Measurements from ENCODE around the gene LYG1. TPM values are rescaled to one million over a fixed set of nuclear protein-coding genes. Genes with fewer than 3 reads are reported as not detected.
A peak's percentile ranks its signal among the peaks of the same experiment; 100 is the strongest.

The LYG1 gene
- polyA plus RNA-seq, 1 donor (not counting 4 experiments of a cell fraction or from before 2014, with no cell fraction given) = 1.1 TPM

GRCh38 chr2:99275882-99276281, 25.1 kb downstream of the LYG1 start:
- TF ChIP-seq CTCF (optimal IDR thresholded peaks at IDR 0.05 in 1 of 3, IDR thresholded peaks at IDR 0.05 in 1 of 3, conservative IDR thresholded peaks at IDR 0.05 in 1 of 3; ENCODE audit: extremely low read depth in 1 of 3, insufficient read depth in 2 of 3, low read length in 3 of 3) (no peak), EZH2 (IDR thresholded peaks at IDR 0.05; ENCODE audit: low read length) (no peak)
- peaks cover 8% of the 10 kb centered on the region for H3K4me1 ChIP-seq (ENCODE audit: control insufficient read depth, extremely low read depth, insufficient read depth, low read length)
- dilution Hi-C loops (cut with MboI; ENCODE audit: extremely low pct_ligation_motif_present, low sequenced_read_pairs) = no loop called here
- H3K9me3 ChIP-seq (ENCODE audit: control insufficient read depth, low read depth, low read length) = peaks cover 2% of the 10 kb centered on the region
- no peak overlapping the region for H2AFZ ChIP-seq (ENCODE audit: control insufficient read depth, low read length)
- no peaks in the 10 kb centered on the region for H3K36me3 ChIP-seq (ENCODE audit: control insufficient read depth in 2 of 2, extremely low read depth in 1 of 2, insufficient read depth in 2 of 2, low read length in 2 of 2)
- H3K27me3 ChIP-seq (ENCODE audit: control insufficient read depth, extremely low read depth, insufficient read depth, low read length) = no peaks in the 10 kb centered on the region
- no peak overlapping the region for H3K9ac ChIP-seq (ENCODE audit: control insufficient read depth, extremely low read depth, insufficient read depth, low read length)
- H3K4me3 ChIP-seq (ENCODE audit: control insufficient read depth in 2 of 3, extremely low read depth in 1 of 3, insufficient read depth in 2 of 3, low read depth in 1 of 3, low read length in 3 of 3) = no peak overlapping the region
- FAIRE-seq (no peak), DNase-seq (ENCODE audit: low read depth, low spot score) (no peak)
- H3K9me1 ChIP-seq (ENCODE audit: control insufficient read depth, extremely low read depth, insufficient read depth, low read length) = no peaks in the 10 kb centered on the region
- no peak overlapping the region for H3K27ac ChIP-seq (ENCODE audit: control insufficient read depth, insufficient read depth, low read length)
- H3K4me2 ChIP-seq (ENCODE audit: control insufficient read depth, extremely low read depth, insufficient read depth, low read depth, low read length) = no peak overlapping the region
- no peaks in the 10 kb centered on the region for H3K79me2 ChIP-seq (ENCODE audit: control insufficient read depth, insufficient read depth, low read length)
- H4K20me1 ChIP-seq (ENCODE audit: control insufficient read depth, extremely low read depth, insufficient read depth, low read length) = no peaks in the 10 kb centered on the region

- H3K9me3 ChIP-seq (ENCODE audit: control insufficient read depth, low read depth, low read length) = no peaks in the 10 kb centered on the region
- TF ChIP-seq CTCF (optimal IDR thresholded peaks at IDR 0.05 in 1 of 3, IDR thresholded peaks at IDR 0.05 in 1 of 3, conservative IDR thresholded peaks at IDR 0.05 in 1 of 3; ENCODE audit: extremely low read depth in 1 of 3, insufficient read depth in 2 of 3, low read length in 3 of 3) = no peak
- TF ChIP-seq EZH2 (IDR thresholded peaks at IDR 0.05; ENCODE audit: low read length) = no peak
- FAIRE-seq = peak; percentile 39
- H3K36me3 ChIP-seq (ENCODE audit: control insufficient read depth in 2 of 2, extremely low read depth in 1 of 2, insufficient read depth in 2 of 2, low read length in 2 of 2) = no peaks in the 10 kb centered on the region
- no peak overlapping the region for H2AFZ ChIP-seq (ENCODE audit: control insufficient read depth, low read length)
- H3K4me3 ChIP-seq (ENCODE audit: control insufficient read depth in 2 of 3, extremely low read depth in 1 of 3, insufficient read depth in 2 of 3, low read depth in 1 of 3, low read length in 3 of 3) = no peak overlapping the region
- H3K27ac ChIP-seq (ENCODE audit: control insufficient read depth, insufficient read depth, low read length) = no peak overlapping the region
- peaks cover 8% of the 10 kb centered on the region for H3K4me1 ChIP-seq (ENCODE audit: control insufficient read depth, extremely low read depth, insufficient read depth, low read length)
- no peak overlapping the region for H3K4me2 ChIP-seq (ENCODE audit: control insufficient read depth, extremely low read depth, insufficient read depth, low read depth, low read length)
- no peak for DNase-seq (ENCODE audit: low read depth, low spot score)
- H3K79me2 ChIP-seq (ENCODE audit: control insufficient read depth, insufficient read depth, low read length) = no peaks in the 10 kb centered on the region
- H3K27me3 ChIP-seq (ENCODE audit: control insufficient read depth, extremely low read depth, insufficient read depth, low read length) = no peaks in the 10 kb centered on the region
- no peaks in the 10 kb centered on the region for H4K20me1 ChIP-seq (ENCODE audit: control insufficient read depth, extremely low read depth, insufficient read depth, low read length)
- dilution Hi-C loops (cut with MboI; ENCODE audit: extremely low pct_ligation_motif_present, low sequenced_read_pairs) = no loop called here
- H3K9me1 ChIP-seq (ENCODE audit: control insufficient read depth, extremely low read depth, insufficient read depth, low read length) = no peaks in the 10 kb centered on the region
- no peak overlapping the region for H3K9ac ChIP-seq (ENCODE audit: control insufficient read depth, extremely low read depth, insufficient read depth, low read length)
Observed at GRCh38 chr2:99261242-99261641, 39.8 kb downstream of the LYG1 start.

All from keratinocyte (primary cell).